HepG2 (cell line): ENCODE results near the gene POLG2. TPM values are rescaled to one million over a fixed set of nuclear protein-coding genes. Genes with fewer than 3 reads are reported as not detected.

Experiments used
- EED ChIP-seq: sonication (generic); formaldehyde crosslinking; IDR thresholded peaks from 2 replicates; pipeline ENCODE4 v1.5.0; 2020; ENCODE audit warnings: mild to moderate bottlenecking, missing genetic modification reagents
- ETS1 ChIP-seq: sonication (generic); formaldehyde crosslinking; IDR thresholded peaks from 2 replicates; pipeline ENCODE4 v1.4.0; 2020; ENCODE audit warnings: missing genetic modification reagents
- HMGA1 ChIP-seq: sonication (generic); formaldehyde crosslinking; conservative IDR thresholded peaks from 2 replicates; pipeline ENCODE4 v1.4.0; 2020; ENCODE audit warnings: missing genetic modification reagents
- HNF4A ChIP-seq: sonication (generic); formaldehyde crosslinking; IDR thresholded peaks from 2 replicates; pipeline ENCODE4 v1.4.0; 2020; ENCODE audit warnings: missing genetic modification reagents
- MAF1 ChIP-seq: sonication (generic); formaldehyde crosslinking; IDR thresholded peaks from 2 replicates; pipeline ENCODE4 v1.5.0; 2020; ENCODE audit warnings: missing genetic modification reagents, borderline replicate concordance
- NFKBIZ ChIP-seq: IDR thresholded peaks from 2 replicates; pipeline ENCODE4 v1.6.1; 2018; ENCODE audit warnings: missing genetic modification reagents, missing compliant biosample characterization
- PREB ChIP-seq: sonication (generic); formaldehyde crosslinking; IDR thresholded peaks from 2 replicates; pipeline ENCODE4 v1.4.0; 2020; ENCODE audit warnings: missing genetic modification reagents
- PRMT3 ChIP-seq: sonication (generic); formaldehyde crosslinking; IDR thresholded peaks from 2 replicates; pipeline ENCODE4 v1.8.1; 2022; ENCODE audit warnings: low read depth, mild to moderate bottlenecking, moderate library complexity, missing genetic modification reagents, borderline replicate concordance
- PRPF4 ChIP-seq: fragments of 200-400 bp; formaldehyde crosslinking; IDR thresholded peaks from 2 replicates; pipeline ENCODE4 v1.6.1; 2016; ENCODE audit warnings: low read length, low read depth; ENCODE audit not compliant: poor library complexity, severe bottlenecking
- RAD21 ChIP-seq: fragments of 450-650 bp; formaldehyde crosslinking; IDR thresholded peaks from 2 replicates; pipeline ENCODE4 v1.5.0; 2020; ENCODE audit warnings: mild to moderate bottlenecking
- REL ChIP-seq: sonication (generic); formaldehyde crosslinking; conservative IDR thresholded peaks from 2 replicates; pipeline ENCODE4 v1.8.0; 2022; ENCODE audit warnings: mild to moderate bottlenecking, missing genetic modification reagents, moderate library complexity
- SAFB2 ChIP-seq: sonication (generic); formaldehyde crosslinking; IDR thresholded peaks from 2 replicates; pipeline ENCODE4 v1.5.1; 2020; ENCODE audit warnings: missing genetic modification reagents, low read depth, mild to moderate bottlenecking, borderline replicate concordance
- TAF1 ChIP-seq: sonication (generic); formaldehyde crosslinking; IDR thresholded peaks from 2 replicates; pipeline ENCODE4 v1.4.0; 2020; ENCODE audit warnings: missing genetic modification reagents
- ZBTB42 ChIP-seq: sonication (generic); formaldehyde crosslinking; IDR thresholded peaks from 2 replicates; pipeline ENCODE4 v1.5.0; 2020; ENCODE audit warnings: mild to moderate bottlenecking, missing genetic modification reagents
- ZNF558 ChIP-seq: sonication (generic); formaldehyde crosslinking; IDR thresholded peaks from 2 replicates; pipeline ENCODE4 v1.9.0; 2022; ENCODE audit warnings: mild to moderate bottlenecking, missing genetic modification reagents, borderline replicate concordance
- ZNF891 ChIP-seq: sonication (generic); formaldehyde crosslinking; IDR thresholded peaks from 2 replicates; pipeline ENCODE4 v1.5.0; 2020; ENCODE audit warnings: mild to moderate bottlenecking, missing genetic modification reagents
- polyA plus RNA-seq, 8 experiments: library from polyadenylated mRNA; depleted of rRNA in 3 of 8; stranded (reverse) in 7 of 8; unstranded in 1 of 8; fragments of >200 nt; fragmentation: Illumina TruSeq in 4 of 8; extraction: Trizol in 4 of 8; gene quantifications; 2 replicates each; pipeline versions ENCODE4 v1.2.1 to v1.2.3, GENCODE V29; 2011 to 2016; ENCODE audit warnings: low read depth in 4 of 8, missing spikeins in 1 of 8, mixed read lengths in 1 of 8; ENCODE audit not compliant: insufficient read depth in 1 of 8
- total RNA-seq, 5 experiments: library from RNA; depleted of rRNA; stranded (reverse); fragments of >200 nt; fragmentation: Illumina TruSeq; extraction: Trizol; gene quantifications; 2 replicates each; pipeline ENCODE4 v1.2.3, GENCODE V29; 2016; ENCODE audit warnings: low read depth in 1 of 5
- TF ChIP-seq, protein P1 (sequence below): sonication (generic); formaldehyde crosslinking; IDR thresholded peaks from 2 replicates; pipeline ENCODE4 v1.4.0; 2020; ENCODE audit warnings: missing genetic modification reagents
- TF ChIP-seq, protein P2 (sequence below): sonication (generic); formaldehyde crosslinking; IDR thresholded peaks from 2 replicates; pipeline ENCODE4 v1.4.0; 2020; ENCODE audit warnings: missing genetic modification reagents, borderline replicate concordance
- TF ChIP-seq, protein P3 (sequence below): sonication (generic); formaldehyde crosslinking; IDR thresholded peaks from 2 replicates; pipeline ENCODE4 v1.4.0; 2020; ENCODE audit warnings: mild to moderate bottlenecking, missing genetic modification reagents

The POLG2 gene
- total and polyA plus RNA-seq, 2 of the 13 experiments (the other 11 are each of a cell fraction or from before 2014, with no cell fraction given): 21.1 to 25.5 TPM

- TF ChIP-seq, protein P1, sequence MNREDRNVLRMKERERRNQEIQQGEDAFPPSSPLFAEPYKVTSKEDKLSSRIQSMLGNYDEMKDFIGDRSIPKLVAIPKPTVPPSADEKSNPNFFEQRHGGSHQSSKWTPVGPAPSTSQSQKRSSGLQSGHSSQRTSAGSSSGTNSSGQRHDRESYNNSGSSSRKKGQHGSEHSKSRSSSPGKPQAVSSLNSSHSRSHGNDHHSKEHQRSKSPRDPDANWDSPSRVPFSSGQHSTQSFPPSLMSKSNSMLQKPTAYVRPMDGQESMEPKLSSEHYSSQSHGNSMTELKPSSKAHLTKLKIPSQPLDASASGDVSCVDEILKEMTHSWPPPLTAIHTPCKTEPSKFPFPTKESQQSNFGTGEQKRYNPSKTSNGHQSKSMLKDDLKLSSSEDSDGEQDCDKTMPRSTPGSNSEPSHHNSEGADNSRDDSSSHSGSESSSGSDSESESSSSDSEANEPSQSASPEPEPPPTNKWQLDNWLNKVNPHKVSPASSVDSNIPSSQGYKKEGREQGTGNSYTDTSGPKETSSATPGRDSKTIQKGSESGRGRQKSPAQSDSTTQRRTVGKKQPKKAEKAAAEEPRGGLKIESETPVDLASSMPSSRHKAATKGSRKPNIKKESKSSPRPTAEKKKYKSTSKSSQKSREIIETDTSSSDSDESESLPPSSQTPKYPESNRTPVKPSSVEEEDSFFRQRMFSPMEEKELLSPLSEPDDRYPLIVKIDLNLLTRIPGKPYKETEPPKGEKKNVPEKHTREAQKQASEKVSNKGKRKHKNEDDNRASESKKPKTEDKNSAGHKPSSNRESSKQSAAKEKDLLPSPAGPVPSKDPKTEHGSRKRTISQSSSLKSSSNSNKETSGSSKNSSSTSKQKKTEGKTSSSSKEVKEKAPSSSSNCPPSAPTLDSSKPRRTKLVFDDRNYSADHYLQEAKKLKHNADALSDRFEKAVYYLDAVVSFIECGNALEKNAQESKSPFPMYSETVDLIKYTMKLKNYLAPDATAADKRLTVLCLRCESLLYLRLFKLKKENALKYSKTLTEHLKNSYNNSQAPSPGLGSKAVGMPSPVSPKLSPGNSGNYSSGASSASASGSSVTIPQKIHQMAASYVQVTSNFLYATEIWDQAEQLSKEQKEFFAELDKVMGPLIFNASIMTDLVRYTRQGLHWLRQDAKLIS: no peak; the same call in 1 of the 2 replicates
- TF ChIP-seq NFKBIZ (CRISPR knock-in tag) (peak; percentile 22; the same call in 1 of the 2 replicates), ZNF558 (peak; percentile 80; the same call in 1 of the 2 replicates), MAF1 (CRISPR knock-in tag) (peak; percentile 59; the same call in 1 of the 2 replicates), TAF1 (CRISPR knock-in tag) (peak; percentile 91), PREB (CRISPR knock-in tag) (no peak), REL (CRISPR knock-in tag) (peak; percentile 74), ZBTB42 (0 out of 2 replicates have a peak, but pooled peaks have one; percentile 71), ZNF891 (peak; percentile 99), HNF4A (CRISPR knock-in tag) (no peak), RAD21 (CRISPR knock-in tag) (peak; percentile 59), PRMT3 (CRISPR knock-in tag) (no peak; the same call in none of the 2 replicates), SAFB2 (CRISPR knock-in tag) (peak; percentile 76; the same call in 1 of the 2 replicates), ETS1 (CRISPR knock-in tag) (no peak), HMGA1 (CRISPR knock-in tag) (no peak), EED (CRISPR knock-in tag) (peak; percentile 74; the same call in 1 of the 2 replicates), PRPF4 (no peak)
- TF ChIP-seq, protein P2, sequence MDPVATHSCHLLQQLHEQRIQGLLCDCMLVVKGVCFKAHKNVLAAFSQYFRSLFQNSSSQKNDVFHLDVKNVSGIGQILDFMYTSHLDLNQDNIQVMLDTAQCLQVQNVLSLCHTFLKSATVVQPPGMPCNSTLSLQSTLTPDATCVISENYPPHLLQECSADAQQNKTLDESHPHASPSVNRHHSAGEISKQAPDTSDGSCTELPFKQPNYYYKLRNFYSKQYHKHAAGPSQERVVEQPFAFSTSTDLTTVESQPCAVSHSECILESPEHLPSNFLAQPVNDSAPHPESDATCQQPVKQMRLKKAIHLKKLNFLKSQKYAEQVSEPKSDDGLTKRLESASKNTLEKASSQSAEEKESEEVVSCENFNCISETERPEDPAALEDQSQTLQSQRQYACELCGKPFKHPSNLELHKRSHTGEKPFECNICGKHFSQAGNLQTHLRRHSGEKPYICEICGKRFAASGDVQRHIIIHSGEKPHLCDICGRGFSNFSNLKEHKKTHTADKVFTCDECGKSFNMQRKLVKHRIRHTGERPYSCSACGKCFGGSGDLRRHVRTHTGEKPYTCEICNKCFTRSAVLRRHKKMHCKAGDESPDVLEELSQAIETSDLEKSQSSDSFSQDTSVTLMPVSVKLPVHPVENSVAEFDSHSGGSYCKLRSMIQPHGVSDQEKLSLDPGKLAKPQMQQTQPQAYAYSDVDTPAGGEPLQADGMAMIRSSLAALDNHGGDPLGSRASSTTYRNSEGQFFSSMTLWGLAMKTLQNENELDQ (CRISPR knock-in tag): no peak
- TF ChIP-seq, protein P3, sequence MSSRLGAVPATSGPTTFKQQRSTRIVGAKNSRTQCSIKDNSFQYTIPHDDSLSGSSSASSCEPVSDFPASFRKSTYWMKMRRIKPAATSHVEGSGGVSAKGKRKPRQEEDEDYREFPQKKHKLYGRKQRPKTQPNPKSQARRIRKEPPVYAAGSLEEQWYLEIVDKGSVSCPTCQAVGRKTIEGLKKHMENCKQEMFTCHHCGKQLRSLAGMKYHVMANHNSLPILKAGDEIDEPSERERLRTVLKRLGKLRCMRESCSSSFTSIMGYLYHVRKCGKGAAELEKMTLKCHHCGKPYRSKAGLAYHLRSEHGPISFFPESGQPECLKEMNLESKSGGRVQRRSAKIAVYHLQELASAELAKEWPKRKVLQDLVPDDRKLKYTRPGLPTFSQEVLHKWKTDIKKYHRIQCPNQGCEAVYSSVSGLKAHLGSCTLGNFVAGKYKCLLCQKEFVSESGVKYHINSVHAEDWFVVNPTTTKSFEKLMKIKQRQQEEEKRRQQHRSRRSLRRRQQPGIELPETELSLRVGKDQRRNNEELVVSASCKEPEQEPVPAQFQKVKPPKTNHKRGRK (CRISPR knock-in tag): no peak
These were observed at the start of gene POLG2 (continued) for GRCh38 chr17:64496786-64497564.
